ENCODE results near the gene OSBPL3.

The OSBPL3 gene

GRCh38 chr7:24779283-24779655 lies 200.7 kb downstream of the OSBPL3 start:
- Histone ChIP-seq H3K4me1 (ENCODE audit: control insufficient read depth, insufficient read depth, low read length) (no peaks in the 10 kb centered on the region), H3K4me3 (ENCODE audit: insufficient read depth, low read depth, low read length) (no peak overlapping the region), H3K27ac (ENCODE audit: insufficient read depth, low read depth, low read length, poor library complexity, severe bottlenecking) (no peak overlapping the region), H3K36me3 (ENCODE audit: control insufficient read depth, insufficient read depth, low read length) (no peaks in the 10 kb centered on the region), H3K9me3 (ENCODE audit: control insufficient read depth, low read length) (peaks cover 2% of the 10 kb centered on the region), H3K27me3 (ENCODE audit: control insufficient read depth, insufficient read depth, low read length, poor library complexity, severe bottlenecking) (no peaks in the 10 kb centered on the region)
- 94 to 100% methylated on average over 2 of the region's 2 CpGs for WGBS, 2 experiments

DNA sequence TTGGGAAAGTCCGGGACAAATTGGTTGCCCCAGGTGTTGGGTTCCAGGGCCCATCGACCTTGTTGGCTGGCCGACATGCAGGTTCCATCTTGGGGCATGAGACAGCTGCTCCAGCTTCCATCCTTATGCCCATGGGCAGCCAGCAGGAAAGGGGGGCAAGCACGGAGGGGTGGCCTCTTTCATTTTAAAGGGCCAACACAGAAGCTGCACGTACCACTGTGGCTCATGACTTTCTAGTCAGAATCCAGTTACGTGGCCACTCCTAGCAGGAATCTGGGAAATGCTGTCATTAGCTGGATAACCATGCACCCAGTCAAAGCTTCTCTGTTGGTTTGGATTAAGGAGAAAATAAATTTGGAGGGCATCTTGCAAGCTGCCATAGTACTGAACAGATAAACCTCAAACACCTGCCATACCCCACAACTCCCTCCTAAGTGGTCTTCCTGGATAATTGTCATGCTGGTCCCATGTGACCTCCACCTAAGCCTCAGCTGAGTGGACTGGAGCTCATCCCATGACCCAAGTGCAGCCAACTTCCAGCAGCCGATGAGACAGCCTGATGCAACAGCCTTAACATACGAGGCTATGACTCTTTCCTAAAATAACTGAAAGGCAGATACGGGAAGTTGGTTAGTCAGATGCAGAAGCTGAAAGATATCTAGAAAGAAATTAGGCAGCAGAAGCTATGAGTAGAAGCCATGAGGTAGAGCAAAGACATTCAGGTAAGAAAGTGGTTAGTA lies 201.3 kb downstream of the OSBPL3 start:
- Histone ChIP-seq H3K27me3 (ENCODE audit: control insufficient read depth, insufficient read depth, low read length, poor library complexity, severe bottlenecking) (no peaks in the 10 kb centered on the region), H3K9me3 (ENCODE audit: control insufficient read depth, low read length) (peaks cover 2% of the 10 kb centered on the region), H3K27ac (ENCODE audit: insufficient read depth, low read depth, low read length, poor library complexity, severe bottlenecking) (no peak overlapping the region), H3K4me3 (ENCODE audit: insufficient read depth, low read depth, low read length) (no peak overlapping the region), H3K36me3 (ENCODE audit: control insufficient read depth, insufficient read depth, low read length) (no peaks in the 10 kb centered on the region), H3K4me1 (ENCODE audit: control insufficient read depth, insufficient read depth, low read length) (no peaks in the 10 kb centered on the region)
- 92 to 93% methylated on average over 9 of the region's 9 CpGs for WGBS, 2 experiments

DNA sequence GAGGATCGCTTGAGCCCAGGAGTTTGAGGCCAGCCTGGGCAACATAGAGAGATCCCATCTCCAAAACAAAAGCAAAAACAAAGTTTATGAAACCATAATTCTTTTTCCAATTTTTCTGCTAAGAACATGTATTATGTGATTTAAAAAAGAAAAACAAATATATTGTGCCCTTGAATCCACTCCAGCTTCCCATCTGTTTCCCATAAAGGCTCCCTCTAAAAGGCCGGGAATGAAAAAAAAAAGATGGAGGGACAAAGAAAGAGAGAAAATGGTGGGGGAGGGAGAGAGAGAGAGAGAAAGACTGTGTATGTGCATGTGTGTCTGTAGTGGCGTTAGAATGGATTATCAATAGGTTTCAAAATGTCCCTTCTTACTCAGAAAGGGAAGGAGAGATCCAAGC lies 202.2 kb downstream of the OSBPL3 start:
- no peaks in the 10 kb centered on the region for H3K27me3 ChIP-seq (ENCODE audit: control insufficient read depth, insufficient read depth, low read length, poor library complexity, severe bottlenecking)
- H3K4me1 ChIP-seq (ENCODE audit: control insufficient read depth, insufficient read depth, low read length), result no peaks in the 10 kb centered on the region
- no peak overlapping the region for H3K4me3 ChIP-seq (ENCODE audit: insufficient read depth, low read depth, low read length)
- H3K36me3 ChIP-seq (ENCODE audit: control insufficient read depth, insufficient read depth, low read length), result no peaks in the 10 kb centered on the region
- WGBS, 2 experiments, result 96 to 97% methylated on average over 3 of the region's 3 CpGs
- H3K27ac ChIP-seq (ENCODE audit: insufficient read depth, low read depth, low read length, poor library complexity, severe bottlenecking), result no peak overlapping the region
- no peaks in the 10 kb centered on the region for H3K9me3 ChIP-seq (ENCODE audit: control insufficient read depth, low read length)

DNA sequence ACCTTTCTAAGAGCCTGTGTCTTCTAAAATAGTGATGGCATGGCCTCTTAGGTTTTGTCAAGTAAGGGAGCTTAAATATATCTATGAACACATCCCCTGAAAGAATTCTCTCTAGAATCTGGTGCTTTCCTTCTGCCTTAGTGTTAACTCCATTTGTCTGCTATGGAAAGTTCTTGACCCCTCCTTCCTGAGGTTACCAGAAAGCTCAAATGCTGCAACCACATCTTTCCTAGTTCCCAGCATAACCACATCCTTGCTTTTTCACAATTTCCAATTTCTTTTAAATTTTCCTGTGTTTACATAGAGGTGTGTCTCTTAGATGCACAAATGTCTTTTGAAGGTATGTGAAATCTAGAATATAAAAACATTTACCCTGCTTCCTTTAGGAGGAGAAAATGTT lies 206.3 kb downstream of the OSBPL3 start:
- H3K27ac ChIP-seq (ENCODE audit: insufficient read depth, low read depth, low read length, poor library complexity, severe bottlenecking), result no peak overlapping the region
- no peaks in the 10 kb centered on the region for H3K27me3 ChIP-seq (ENCODE audit: control insufficient read depth, insufficient read depth, low read length, poor library complexity, severe bottlenecking)
- no peaks in the 10 kb centered on the region for H3K9me3 ChIP-seq (ENCODE audit: control insufficient read depth, low read length)
- H3K4me1 ChIP-seq (ENCODE audit: control insufficient read depth, insufficient read depth, low read length), result peaks cover 4% of the 10 kb centered on the region
- no peaks in the 10 kb centered on the region for H3K36me3 ChIP-seq (ENCODE audit: control insufficient read depth, insufficient read depth, low read length)
- no peak overlapping the region for H3K4me3 ChIP-seq (ENCODE audit: insufficient read depth, low read depth, low read length)

DNA sequence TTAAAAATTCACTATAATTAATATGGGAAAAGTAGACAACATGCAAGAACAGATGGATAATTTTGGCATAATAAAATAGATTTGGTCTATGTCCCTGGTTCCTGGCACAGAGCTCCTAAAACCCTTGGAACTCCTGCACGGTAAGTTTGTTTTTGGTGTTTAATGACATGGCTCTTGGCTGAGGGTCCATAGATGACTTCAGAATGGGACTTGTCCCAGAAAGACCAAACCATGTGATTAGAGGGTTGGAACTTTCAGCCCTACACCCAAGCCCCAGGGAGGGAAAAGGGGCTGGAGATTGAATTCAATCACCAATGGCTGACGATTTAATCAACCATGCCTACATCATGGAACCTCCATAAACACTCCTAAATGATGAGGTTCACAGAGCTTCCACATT lies 210.1 kb downstream of the OSBPL3 start:
- WGBS, 2 experiments, result 88 to 91% methylated on average over 2 of the region's 2 CpGs
- H3K27ac ChIP-seq (ENCODE audit: insufficient read depth, low read depth, low read length, poor library complexity, severe bottlenecking), result no peak overlapping the region
- H3K36me3 ChIP-seq (ENCODE audit: control insufficient read depth, insufficient read depth, low read length), result no peaks in the 10 kb centered on the region
- peaks cover 4% of the 10 kb centered on the region for H3K4me1 ChIP-seq (ENCODE audit: control insufficient read depth, insufficient read depth, low read length)
- H3K4me3 ChIP-seq (ENCODE audit: insufficient read depth, low read depth, low read length), result no peak overlapping the region
- H3K27me3 ChIP-seq (ENCODE audit: control insufficient read depth, insufficient read depth, low read length, poor library complexity, severe bottlenecking), result no peaks in the 10 kb centered on the region
- no peaks in the 10 kb centered on the region for H3K9me3 ChIP-seq (ENCODE audit: control insufficient read depth, low read length)

GRCh38 chr7:24769014-24769830 lies 210.8 kb downstream of the OSBPL3 start:
- Histone ChIP-seq H3K27me3 (ENCODE audit: control insufficient read depth, insufficient read depth, low read length, poor library complexity, severe bottlenecking) (no peaks in the 10 kb centered on the region), H3K4me3 (ENCODE audit: insufficient read depth, low read depth, low read length) (no peak overlapping the region), H3K9me3 (ENCODE audit: control insufficient read depth, low read length) (no peaks in the 10 kb centered on the region), H3K4me1 (ENCODE audit: control insufficient read depth, insufficient read depth, low read length) (peaks cover 4% of the 10 kb centered on the region), H3K27ac (ENCODE audit: insufficient read depth, low read depth, low read length, poor library complexity, severe bottlenecking) (no peak overlapping the region), H3K36me3 (ENCODE audit: control insufficient read depth, insufficient read depth, low read length) (no peaks in the 10 kb centered on the region)
- 88 to 90% methylated on average over 8 to 9 of the region's 9 CpGs for WGBS, 2 experiments

GRCh38 chr7:24767878-24768569 lies 212.0 kb downstream of the OSBPL3 start:
- Histone ChIP-seq H3K4me3 (ENCODE audit: insufficient read depth, low read depth, low read length) (no peak overlapping the region), H3K4me1 (ENCODE audit: control insufficient read depth, insufficient read depth, low read length) (peaks cover 4% of the 10 kb centered on the region), H3K36me3 (ENCODE audit: control insufficient read depth, insufficient read depth, low read length) (no peaks in the 10 kb centered on the region), H3K27ac (ENCODE audit: insufficient read depth, low read depth, low read length, poor library complexity, severe bottlenecking) (no peak overlapping the region), H3K27me3 (ENCODE audit: control insufficient read depth, insufficient read depth, low read length, poor library complexity, severe bottlenecking) (no peaks in the 10 kb centered on the region), H3K9me3 (ENCODE audit: control insufficient read depth, low read length) (no peaks in the 10 kb centered on the region)
- WGBS, 2 experiments, result 82% methylated on average over 9 of the region's 9 CpGs

DNA sequence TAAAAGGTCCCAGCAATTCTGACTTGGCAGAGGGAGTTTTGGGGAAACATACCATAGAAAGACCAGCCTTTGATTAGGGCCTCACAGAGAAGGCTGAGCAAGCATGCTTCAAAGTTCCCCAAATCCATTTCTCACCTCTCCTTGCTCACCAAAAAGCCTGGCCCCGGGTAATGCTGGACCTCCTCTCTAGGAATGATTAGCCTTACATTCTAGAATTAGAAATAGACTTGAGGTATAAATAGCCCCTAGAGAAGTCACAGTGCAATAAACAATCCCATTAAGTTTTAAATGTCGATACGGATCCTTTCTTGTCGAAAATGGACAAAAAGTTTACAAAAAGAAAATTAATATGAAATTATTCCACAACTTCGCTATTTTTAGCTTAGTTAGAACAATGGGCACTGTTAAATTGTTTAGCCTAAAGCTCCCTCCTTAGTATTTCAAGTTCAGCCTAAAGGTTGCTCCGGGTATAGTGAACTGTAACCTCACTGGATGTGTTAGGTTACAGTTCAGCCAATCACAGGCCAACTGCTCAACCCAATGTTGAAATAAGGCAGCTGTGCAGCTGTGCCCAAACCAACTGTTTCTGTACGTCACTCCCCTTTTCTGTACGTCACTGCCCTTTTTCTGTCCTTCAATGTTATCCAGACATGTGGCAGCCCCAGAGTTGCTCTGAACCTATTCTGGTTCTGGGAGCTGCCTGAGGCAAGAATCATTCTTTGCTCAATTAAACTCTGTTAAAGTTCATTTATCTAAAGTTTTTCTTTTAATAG lies 214.8 kb downstream of the OSBPL3 start:
- Histone ChIP-seq H3K4me3 (ENCODE audit: insufficient read depth, low read depth, low read length) (no peak overlapping the region), H3K27ac (ENCODE audit: insufficient read depth, low read depth, low read length, poor library complexity, severe bottlenecking) (no peak overlapping the region), H3K36me3 (ENCODE audit: control insufficient read depth, insufficient read depth, low read length) (no peaks in the 10 kb centered on the region), H3K27me3 (ENCODE audit: control insufficient read depth, insufficient read depth, low read length, poor library complexity, severe bottlenecking) (no peaks in the 10 kb centered on the region), H3K9me3 (ENCODE audit: control insufficient read depth, low read length) (no peaks in the 10 kb centered on the region), H3K4me1 (ENCODE audit: control insufficient read depth, insufficient read depth, low read length) (peaks cover 4% of the 10 kb centered on the region)
- 88 to 90% methylated on average over 5 to 8 of the region's 8 CpGs for WGBS, 2 experiments

DNA sequence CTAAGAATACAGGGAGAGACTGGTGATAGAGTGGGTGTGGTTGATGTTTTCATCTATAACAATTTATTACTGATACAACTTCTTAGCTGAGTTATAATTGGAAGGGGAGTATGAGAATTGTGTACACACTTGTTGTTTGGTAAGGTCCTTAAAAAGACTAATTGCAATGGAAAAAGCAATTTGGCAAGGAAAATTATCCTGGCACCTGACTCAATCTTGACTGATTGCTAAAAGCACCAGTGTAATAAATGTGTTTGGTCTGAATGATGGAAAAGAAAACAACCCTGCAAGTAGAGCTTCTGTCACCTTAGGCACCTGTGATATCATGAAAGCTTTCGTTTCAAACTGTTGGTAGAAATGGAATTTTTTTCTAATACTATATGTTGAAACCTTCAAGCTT lies 216.0 kb downstream of the OSBPL3 start:
- H3K9me3 ChIP-seq (ENCODE audit: control insufficient read depth, low read length), result no peaks in the 10 kb centered on the region
- no peak overlapping the region for H3K27ac ChIP-seq (ENCODE audit: insufficient read depth, low read depth, low read length, poor library complexity, severe bottlenecking)
- 90% methylated on average over 1 of the region's 1 CpG; no CpG with 5 or more reads in 1 of the 2 experiments for WGBS, 2 experiments
- H3K4me3 ChIP-seq (ENCODE audit: insufficient read depth, low read depth, low read length), result no peak overlapping the region
- no peaks in the 10 kb centered on the region for H3K36me3 ChIP-seq (ENCODE audit: control insufficient read depth, insufficient read depth, low read length)
- H3K27me3 ChIP-seq (ENCODE audit: control insufficient read depth, insufficient read depth, low read length, poor library complexity, severe bottlenecking), result peaks cover 6% of the 10 kb centered on the region
- peaks cover 1% of the 10 kb centered on the region for H3K4me1 ChIP-seq (ENCODE audit: control insufficient read depth, insufficient read depth, low read length)

Measured in ectodermal cell (in vitro differentiated cells).